ENCODE measurements around the gene MCC.

Gene MCC

GRCh38 chr5:113199122-113199905 is 288.9 kb downstream of the MCC start:
- H3K4me3 ChIP-seq (ENCODE audit: low read depth, low read length), result no peak overlapping the region
- no peak for TF ChIP-seq CTCF (IDR thresholded peaks at IDR 0.05; ENCODE audit: low read depth, low read length, missing control alignments)
- no peak for DNase-seq (ENCODE audit: low read depth)

GRCh38 chr5:113197456-113198200 is 290.6 kb downstream of the MCC start:
- H3K4me3 ChIP-seq (ENCODE audit: low read depth, low read length), result no peak overlapping the region
- DNase-seq (ENCODE audit: low read depth), result no peak
- no peak for TF ChIP-seq CTCF (IDR thresholded peaks at IDR 0.05; ENCODE audit: low read depth, low read length, missing control alignments)

GRCh38 chr5:113195771-113196170 is 292.5 kb downstream of the MCC start:
- no peak overlapping the region for H3K4me3 ChIP-seq (ENCODE audit: low read depth, low read length)
- no peak for TF ChIP-seq CTCF (IDR thresholded peaks at IDR 0.05; ENCODE audit: low read depth, low read length, missing control alignments)
- no peak for DNase-seq (ENCODE audit: low read depth)

- no peak for TF ChIP-seq CTCF (IDR thresholded peaks at IDR 0.05; ENCODE audit: low read depth, low read length, missing control alignments)
- H3K4me3 ChIP-seq (ENCODE audit: low read depth, low read length), result no peak overlapping the region
- DNase-seq (ENCODE audit: low read depth), result no peak
Measured at GRCh38 chr5:113195251-113195650, 293.0 kb downstream of the MCC start.

- DNase-seq (ENCODE audit: low read depth), result no peak
- H3K4me3 ChIP-seq (ENCODE audit: low read depth, low read length), result no peak overlapping the region
- no peak for TF ChIP-seq CTCF (IDR thresholded peaks at IDR 0.05; ENCODE audit: low read depth, low read length, missing control alignments)
Measured at GRCh38 chr5:113194591-113194990, 293.7 kb downstream of the MCC start.

GRCh38 chr5:113194125-113194524 is 294.1 kb downstream of the MCC start:
- no peak for DNase-seq (ENCODE audit: low read depth)
- no peak for TF ChIP-seq CTCF (IDR thresholded peaks at IDR 0.05; ENCODE audit: low read depth, low read length, missing control alignments)
- H3K4me3 ChIP-seq (ENCODE audit: low read depth, low read length), result no peak overlapping the region
